ENCODE data around the gene GPC6.

Gene GPC6

GRCh38 chr13:94232161-94232950, 1005.7 kb downstream of the GPC6 start:
- Histone ChIP-seq H3K36me3 (ENCODE audit: insufficient read depth, low read length) (no peaks in the 10 kb centered on the region), H2AFZ (ENCODE audit: low read length) (no peak overlapping the region), H3F3A (ENCODE audit: low read depth) (no peaks in the 10 kb centered on the region)

GRCh38 chr13:94232956-94233355, 1006.3 kb downstream of the GPC6 start:
- H3K9ac ChIP-seq (ENCODE audit: low read depth, low read length, poor library complexity, severe bottlenecking), result no peak overlapping the region
- H3K27me3 ChIP-seq (ENCODE audit: insufficient read depth, low read length, poor library complexity, severe bottlenecking), result no peaks in the 10 kb centered on the region
- TF ChIP-seq CTCF (conservative IDR thresholded peaks at IDR 0.05; ENCODE audit: low read length) (no peak), EZH2phosphoT487 (IDR thresholded peaks at IDR 0.05; ENCODE audit: borderline replicate concordance) (no peak)
- no peak overlapping the region for H3K4me3 ChIP-seq (ENCODE audit: low read length, poor library complexity, severe bottlenecking)
- H3K4me1 ChIP-seq (ENCODE audit: insufficient read depth, low read length, poor library complexity, severe bottlenecking), result peaks cover 16% of the 10 kb centered on the region
- no peak overlapping the region for H2AFZ ChIP-seq (ENCODE audit: low read length)
- H4K20me1 ChIP-seq (ENCODE audit: insufficient read depth, low read length, poor library complexity, severe bottlenecking), result no peaks in the 10 kb centered on the region
- H3K9me2 ChIP-seq (replicated peaks; ENCODE audit: low read depth, low read length), result no peaks in the 10 kb centered on the region
- no peaks in the 10 kb centered on the region for H3K9me3 ChIP-seq (ENCODE audit: insufficient read depth, low read depth, low read length)
- no peaks in the 10 kb centered on the region for H3K79me2 ChIP-seq (ENCODE audit: insufficient read depth, low read length)
- no peaks in the 10 kb centered on the region for H3K36me3 ChIP-seq (ENCODE audit: insufficient read depth, low read length)
- no peak overlapping the region for H3K4me2 ChIP-seq (ENCODE audit: low read depth, low read length, poor library complexity, severe bottlenecking)
- no peaks in the 10 kb centered on the region for H3F3A ChIP-seq (ENCODE audit: low read depth)

More at GRCh38 chr13:94232161-94232950, 1005.7 kb downstream of the GPC6 start:
- Histone ChIP-seq H3K4me1 (ENCODE audit: insufficient read depth, low read length, poor library complexity, severe bottlenecking) (peaks cover 10% of the 10 kb centered on the region), H3K4me2 (ENCODE audit: low read depth, low read length, poor library complexity, severe bottlenecking) (no peak overlapping the region), H3K4me3 (ENCODE audit: low read length, poor library complexity, severe bottlenecking) (no peak overlapping the region), H3K9me2 (replicated peaks; ENCODE audit: low read depth, low read length) (no peaks in the 10 kb centered on the region), H4K20me1 (ENCODE audit: insufficient read depth, low read length, poor library complexity, severe bottlenecking) (no peaks in the 10 kb centered on the region), H3K27me3 (ENCODE audit: insufficient read depth, low read length, poor library complexity, severe bottlenecking) (no peaks in the 10 kb centered on the region), H3K9me3 (ENCODE audit: insufficient read depth, low read depth, low read length) (no peaks in the 10 kb centered on the region), H3K79me2 (ENCODE audit: insufficient read depth, low read length) (no peaks in the 10 kb centered on the region), H3K9ac (ENCODE audit: low read depth, low read length, poor library complexity, severe bottlenecking) (no peak overlapping the region)
- TF ChIP-seq CTCF (conservative IDR thresholded peaks at IDR 0.05; ENCODE audit: low read length) (no peak), EZH2phosphoT487 (IDR thresholded peaks at IDR 0.05; ENCODE audit: borderline replicate concordance) (no peak)

- Histone ChIP-seq H3K79me2 (ENCODE audit: insufficient read depth, low read length) (no peaks in the 10 kb centered on the region), H3K4me2 (ENCODE audit: low read depth, low read length, poor library complexity, severe bottlenecking) (no peak overlapping the region), H4K20me1 (ENCODE audit: insufficient read depth, low read length, poor library complexity, severe bottlenecking) (no peaks in the 10 kb centered on the region), H3K27me3 (ENCODE audit: insufficient read depth, low read length, poor library complexity, severe bottlenecking) (no peaks in the 10 kb centered on the region), H3K4me3 (ENCODE audit: low read length, poor library complexity, severe bottlenecking) (no peak overlapping the region), H3K9ac (ENCODE audit: low read depth, low read length, poor library complexity, severe bottlenecking) (no peak overlapping the region), H3F3A (ENCODE audit: low read depth) (no peaks in the 10 kb centered on the region), H3K4me1 (ENCODE audit: insufficient read depth, low read length, poor library complexity, severe bottlenecking) (peaks cover 17% of the 10 kb centered on the region), H3K9me3 (ENCODE audit: insufficient read depth, low read depth, low read length) (no peaks in the 10 kb centered on the region), H2AFZ (ENCODE audit: low read length) (no peak overlapping the region), H3K9me2 (replicated peaks; ENCODE audit: low read depth, low read length) (no peaks in the 10 kb centered on the region), H3K36me3 (ENCODE audit: insufficient read depth, low read length) (no peaks in the 10 kb centered on the region)
- TF ChIP-seq EZH2phosphoT487 (IDR thresholded peaks at IDR 0.05; ENCODE audit: borderline replicate concordance) (no peak), CTCF (conservative IDR thresholded peaks at IDR 0.05; ENCODE audit: low read length) (no peak)
Observed at GRCh38 chr13:94233401-94233800, 1006.8 kb downstream of the GPC6 start.
